OCI-LY7 (cell line): Measurements from ENCODE around the gene MEIS2. TPM values are rescaled to one million over a fixed set of nuclear protein-coding genes. Genes with fewer than 3 reads are reported as not detected.

Source experiments
- BruUV-seq: library from RNA; stranded (reverse); fragments of 400-500 nt; replicated peaks from 2 replicates; lab custom pipeline; 2021; lab: Mats Ljungman, UMichigan
- CTCF ChIA-PET: fragments of 300-600 bp; sonication (Branson Sonifier 250); formaldehyde crosslinking; loops from one replicate; lab custom pipeline; 2022; ENCODE audit warnings: antibody characterized with exemption; ENCODE audit not compliant: unreplicated experiment; lab: Charles Lee
- POLR2A ChIA-PET: fragments of 300-600 bp; sonication (Branson Sonifier 250); formaldehyde crosslinking; loops from one replicate; lab custom pipeline; 2022; ENCODE audit warnings: antibody characterized with exemption; lab: Charles Lee
- DNase-seq: peaks from one replicate; pipeline ENCODE4 v3.0.0-alpha.2; 2015; ENCODE audit warnings: low spot score
- H2AFZ ChIP-seq: fragments of 200-600 bp; sonication (generic), shearing (Covaris generic); 2 replicates; pipeline ENCODE4 v1.6.1; 2014; ENCODE audit warnings: mild to moderate bottlenecking, antibody characterized with exemption, low read length, moderate library complexity
- H3K27ac ChIP-seq: fragments of 200-600 bp; sonication (generic); 2 replicates; pipeline ENCODE4 v1.5.1; 2014; ENCODE audit warnings: mixed run types, low read depth, mild to moderate bottlenecking, moderate library complexity, low read length, inconsistent platforms; ENCODE audit not compliant: poor library complexity, severe bottlenecking
- H3K36me3 ChIP-seq: fragments of 200-600 bp; sonication (generic); 2 replicates; pipeline ENCODE4 v1.6.1; 2014; ENCODE audit warnings: mild to moderate bottlenecking, antibody characterized with exemption, low read length, moderate library complexity, mixed read lengths; ENCODE audit not compliant: insufficient read depth
- H3K4me1 ChIP-seq: fragments of 200-600 bp; sonication (generic); 2 replicates; pipeline ENCODE4 v1.5.1; 2014; ENCODE audit warnings: mild to moderate bottlenecking, low read length; ENCODE audit not compliant: insufficient read depth, poor library complexity, severe bottlenecking
- H3K4me2 ChIP-seq: fragments of 200-600 bp; sonication (generic); 2 replicates; pipeline ENCODE4 v1.6.1; 2014; ENCODE audit warnings: mild to moderate bottlenecking, low read length
- H3K4me3 ChIP-seq: fragments of 200-600 bp; sonication (generic); 2 replicates; pipeline ENCODE4 v1.5.1; 2014; ENCODE audit warnings: mild to moderate bottlenecking, low read depth, low read length; ENCODE audit not compliant: poor library complexity, severe bottlenecking
- H3K79me2 ChIP-seq: fragments of 200-600 bp; sonication (generic); 2 replicates; pipeline ENCODE4 v1.6.1; 2016; ENCODE audit warnings: low read depth, mild to moderate bottlenecking, low read length, moderate library complexity, mixed read lengths; ENCODE audit not compliant: insufficient read depth
- H3K9me2 ChIP-seq: fragments of 200-600 bp; sonication (generic); 2 replicates; pipeline ENCODE4 v1.6.1; 2016; ENCODE audit warnings: mild to moderate bottlenecking, low read length, mixed read lengths; ENCODE audit not compliant: insufficient read depth
- H3K9me3 ChIP-seq: fragments of 200-600 bp; sonication (generic); 2 replicates; pipeline ENCODE4 v1.6.1; 2014; ENCODE audit warnings: mild to moderate bottlenecking, mixed run types, low read length, mixed read lengths
- H4K20me1 ChIP-seq: fragments of 200-600 bp; sonication (generic); 2 replicates; pipeline ENCODE4 v1.6.1; 2014; ENCODE audit warnings: mild to moderate bottlenecking, antibody characterized with exemption, low read length, moderate library complexity, mixed read lengths; ENCODE audit not compliant: insufficient read depth
- CTCF ChIP-seq: fragments of 200-600 bp; sonication (generic); conservative IDR thresholded peaks from 2 replicates; pipeline ENCODE4 v1.5.1; 2014; ENCODE audit warnings: mild to moderate bottlenecking, antibody characterized with exemption, low read length, moderate library complexity, mixed read lengths
- EZH2phosphoT487 ChIP-seq: fragments of 200-600 bp; sonication (generic); IDR thresholded peaks from 2 replicates; pipeline ENCODE4 v1.6.1; 2018; ENCODE audit warnings: low read depth, borderline replicate concordance, mild to moderate bottlenecking, mixed run types, antibody characterized with exemption, low read length, moderate library complexity, mixed read lengths
- intact Hi-C: fragments of 100-400 bp; cut with micrococcal nuclease; formaldehyde crosslinking; loops from one replicate; pipeline ENCODE4 v1.10.0; 2022; ENCODE audit not compliant: unreplicated experiment
- total RNA-seq, 2 experiments: library from RNA; depleted of rRNA in 1 of 2; stranded (reverse); fragments of >200 nt in 1 of 2; shearing (Covaris generic) in 1 of 2; gene quantifications; 2 replicates each; pipeline ENCODE4 v1.2.3, GENCODE V29; 2014 to 2022

MEIS2 gene
- total RNA-seq, 2 experiments from 2014 or later = 31.0 to 35.8 TPM

DNA sequence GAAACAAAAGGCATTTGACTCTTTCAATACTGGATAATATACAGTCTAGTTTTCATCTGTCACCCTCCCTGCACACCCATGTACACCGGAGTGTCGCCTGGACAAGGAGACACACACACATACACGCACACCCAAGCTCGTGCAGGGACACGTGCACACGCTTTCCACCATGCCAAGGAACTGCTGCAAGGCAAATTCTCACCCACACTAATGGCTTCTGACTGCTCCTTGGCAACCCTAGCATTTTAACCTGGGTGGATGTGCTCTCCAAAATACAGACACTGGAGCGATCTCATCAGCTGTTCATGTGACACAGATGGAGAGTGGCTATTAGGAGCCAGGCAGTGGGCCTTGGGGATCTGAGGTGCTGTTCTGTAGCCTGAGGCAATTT is 61.6 kb downstream of the MEIS2 start:
- H3K4me2 ChIP-seq = no peak overlapping the region
- DNase-seq = no peak
- H3K36me3 ChIP-seq = peaks cover 12% of the 10 kb centered on the region; the same call in 1 of the 2 replicates
- ChIA-PET POLR2A (no interaction called here), CTCF (no interaction called here)
- intact Hi-C loops = no loop called here
- no peak overlapping the region for H3K27ac ChIP-seq
- no peaks in the 10 kb centered on the region for H3K79me2 ChIP-seq
- peaks cover 28% of the 10 kb centered on the region for H3K4me1 ChIP-seq
- H3K9me2 ChIP-seq = no peaks in the 10 kb centered on the region
- BruUV-seq = no TSS peak
- no peak overlapping the region for H2AFZ ChIP-seq
- H3K9me3 ChIP-seq = no peaks in the 10 kb centered on the region
- H4K20me1 ChIP-seq = no peaks in the 10 kb centered on the region
- TF ChIP-seq EZH2phosphoT487 = no peak
- TF ChIP-seq CTCF = no peak
- H3K4me3 ChIP-seq = no peak overlapping the region

GRCh38 chr15:37037850-37038715 is 62.3 kb downstream of the MEIS2 start:
- no peaks in the 10 kb centered on the region for H3K79me2 ChIP-seq
- CTCF ChIA-PET = no interaction called here
- H4K20me1 ChIP-seq = no peaks in the 10 kb centered on the region
- no peaks in the 10 kb centered on the region for H3K9me3 ChIP-seq
- H3K4me3 ChIP-seq = no peak overlapping the region
- TF ChIP-seq CTCF (no peak), EZH2phosphoT487 (no peak)
- POLR2A ChIA-PET = no interaction called here
- no peaks in the 10 kb centered on the region for H3K9me2 ChIP-seq
- no peak overlapping the region; the same call in 1 of the 2 replicates for H3K4me2 ChIP-seq
- H2AFZ ChIP-seq = no peak overlapping the region
- H3K36me3 ChIP-seq = peaks cover 17% of the 10 kb centered on the region
- no peak for DNase-seq
- BruUV-seq = no TSS peak
- peaks cover 30% of the 10 kb centered on the region for H3K4me1 ChIP-seq
- H3K27ac ChIP-seq = no peak overlapping the region
- intact Hi-C loops = no loop called here

DNA sequence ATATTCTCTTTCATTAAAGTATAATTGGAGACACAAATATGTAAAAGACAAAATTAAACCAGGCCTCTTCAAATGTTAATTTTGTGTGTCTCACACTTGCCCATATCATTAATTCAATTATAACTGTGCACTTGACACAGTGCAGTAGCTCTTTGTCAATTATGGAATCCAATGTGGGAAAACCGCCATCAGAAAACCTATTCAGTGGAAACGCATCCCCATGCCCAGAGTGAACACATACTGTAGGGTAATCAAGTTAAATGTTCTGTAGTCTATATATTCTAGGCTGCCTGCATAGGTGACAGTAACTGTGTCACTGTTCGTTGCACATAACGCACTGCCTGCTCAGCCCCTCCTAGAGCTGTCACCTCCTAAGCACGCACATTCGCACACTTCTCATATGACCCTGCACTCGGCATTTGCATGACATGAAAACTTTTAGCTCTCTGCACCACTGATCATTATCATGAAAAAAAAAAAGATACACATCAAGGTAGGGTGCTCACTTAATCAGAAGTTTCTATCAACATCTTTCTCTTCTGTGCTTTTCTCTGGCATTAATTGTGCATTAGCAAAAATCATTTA is 63.2 kb downstream of the MEIS2 start:
- peaks cover 21% of the 10 kb centered on the region for H3K36me3 ChIP-seq
- intact Hi-C loops = no loop called here
- H4K20me1 ChIP-seq = no peaks in the 10 kb centered on the region
- no TSS peak for BruUV-seq
- H3K4me1 ChIP-seq = peaks cover 30% of the 10 kb centered on the region
- H3K27ac ChIP-seq = no peak overlapping the region
- no peak overlapping the region for H3K4me3 ChIP-seq
- DNase-seq = no peak
- ChIA-PET CTCF (no interaction called here), POLR2A (interaction anchor here (0.7 to 2.0 kb wide), 3 partner anchors 11 to 854 kb away, joined by 3 to 4 read pairs (median 4); no protein-coding TSS in a partner anchor)
- no peaks in the 10 kb centered on the region for H3K79me2 ChIP-seq
- no peak overlapping the region for H2AFZ ChIP-seq
- H3K9me3 ChIP-seq = no peaks in the 10 kb centered on the region
- H3K9me2 ChIP-seq = no peaks in the 10 kb centered on the region
- TF ChIP-seq CTCF (no peak), EZH2phosphoT487 (no peak)
- no peak overlapping the region; the same call in 1 of the 2 replicates for H3K4me2 ChIP-seq
